ENCODE measurements around the gene TTLL13. TPM values are rescaled to one million over a fixed set of nuclear protein-coding genes. Genes with fewer than 3 reads are reported as not detected.

Gene TTLL13
- total RNA-seq, 1 experiment from 2014 or later: 0.39 TPM

DNA sequence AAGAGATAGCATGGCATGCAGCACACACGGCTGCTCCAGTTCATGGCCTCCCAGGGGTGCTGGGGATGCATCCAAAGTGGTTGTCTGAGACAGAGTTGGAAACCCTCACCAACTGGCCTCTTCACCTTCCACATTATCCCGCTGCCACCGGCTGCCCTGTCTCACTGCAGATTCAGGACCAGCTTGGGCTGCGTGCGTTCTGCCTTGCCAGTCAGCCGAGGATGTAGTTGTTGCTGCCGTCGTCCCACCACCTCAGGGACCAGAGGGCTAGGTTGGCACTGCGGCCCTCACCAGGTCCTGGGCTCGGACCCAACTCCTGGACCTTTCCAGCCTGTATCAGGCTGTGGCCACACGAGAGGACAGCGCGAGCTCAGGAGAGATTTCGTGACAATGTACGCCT is 20.4 kb upstream of the TTLL13 start:
- in situ Hi-C loops (cut with HindIII; ENCODE audit: low pct_unique_long_range_greater_than_20kb, low sequenced_read_pairs): no loop called here
- intact Hi-C loops (cut with micrococcal nuclease; ENCODE audit: unreplicated experiment): no loop called here
- TF ChIP-seq POLR2AphosphoS5 (IDR thresholded peaks at IDR 0.05; ENCODE audit: low read depth, low read length): peak; percentile 87
- TF ChIP-seq, protein P1, sequence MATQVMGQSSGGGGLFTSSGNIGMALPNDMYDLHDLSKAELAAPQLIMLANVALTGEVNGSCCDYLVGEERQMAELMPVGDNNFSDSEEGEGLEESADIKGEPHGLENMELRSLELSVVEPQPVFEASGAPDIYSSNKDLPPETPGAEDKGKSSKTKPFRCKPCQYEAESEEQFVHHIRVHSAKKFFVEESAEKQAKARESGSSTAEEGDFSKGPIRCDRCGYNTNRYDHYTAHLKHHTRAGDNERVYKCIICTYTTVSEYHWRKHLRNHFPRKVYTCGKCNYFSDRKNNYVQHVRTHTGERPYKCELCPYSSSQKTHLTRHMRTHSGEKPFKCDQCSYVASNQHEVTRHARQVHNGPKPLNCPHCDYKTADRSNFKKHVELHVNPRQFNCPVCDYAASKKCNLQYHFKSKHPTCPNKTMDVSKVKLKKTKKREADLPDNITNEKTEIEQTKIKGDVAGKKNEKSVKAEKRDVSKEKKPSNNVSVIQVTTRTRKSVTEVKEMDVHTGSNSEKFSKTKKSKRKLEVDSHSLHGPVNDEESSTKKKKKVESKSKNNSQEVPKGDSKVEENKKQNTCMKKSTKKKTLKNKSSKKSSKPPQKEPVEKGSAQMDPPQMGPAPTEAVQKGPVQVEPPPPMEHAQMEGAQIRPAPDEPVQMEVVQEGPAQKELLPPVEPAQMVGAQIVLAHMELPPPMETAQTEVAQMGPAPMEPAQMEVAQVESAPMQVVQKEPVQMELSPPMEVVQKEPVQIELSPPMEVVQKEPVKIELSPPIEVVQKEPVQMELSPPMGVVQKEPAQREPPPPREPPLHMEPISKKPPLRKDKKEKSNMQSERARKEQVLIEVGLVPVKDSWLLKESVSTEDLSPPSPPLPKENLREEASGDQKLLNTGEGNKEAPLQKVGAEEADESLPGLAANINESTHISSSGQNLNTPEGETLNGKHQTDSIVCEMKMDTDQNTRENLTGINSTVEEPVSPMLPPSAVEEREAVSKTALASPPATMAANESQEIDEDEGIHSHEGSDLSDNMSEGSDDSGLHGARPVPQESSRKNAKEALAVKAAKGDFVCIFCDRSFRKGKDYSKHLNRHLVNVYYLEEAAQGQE (IDR thresholded peaks at IDR 0.05; ENCODE audit: insufficient read depth in 1 of 2, low read depth in 2 of 2, low read length in 1 of 2): no peak
- H3K27me3 ChIP-seq (ENCODE audit: control insufficient read depth, insufficient read depth, low read length): no peaks in the 10 kb centered on the region
- TSS peak; percentile 76 for BruUV-seq (replicated peaks)
- no peaks in the 10 kb centered on the region for H3K9me3 ChIP-seq (ENCODE audit: control insufficient read depth, insufficient read depth, low read depth, low read length)
- ChIA-PET CTCF (interaction anchor here (0.6 kb wide), 1 partner anchor 1331 kb away, joined by 4 read pairs; no protein-coding TSS in a partner anchor), POLR2A (no interaction called here)
- no peak overlapping the region for H3K4me3 ChIP-seq (ENCODE audit: low read depth in 2 of 2, low read length in 2 of 2)
- peak overlapping the region; percentile 99 for H3K27ac ChIP-seq (ENCODE audit: low read length)
- DNase-seq (ENCODE audit: low read depth, low spot score) (no peak), ATAC-seq (peak; percentile 2; the same call in 1 of the 2 replicates)
- H3K36me3 ChIP-seq (ENCODE audit: control insufficient read depth, insufficient read depth, low read length): peaks cover 21% of the 10 kb centered on the region
- H3K4me1 ChIP-seq (ENCODE audit: control insufficient read depth, insufficient read depth, low read length): peaks cover 82% of the 10 kb centered on the region

DNA sequence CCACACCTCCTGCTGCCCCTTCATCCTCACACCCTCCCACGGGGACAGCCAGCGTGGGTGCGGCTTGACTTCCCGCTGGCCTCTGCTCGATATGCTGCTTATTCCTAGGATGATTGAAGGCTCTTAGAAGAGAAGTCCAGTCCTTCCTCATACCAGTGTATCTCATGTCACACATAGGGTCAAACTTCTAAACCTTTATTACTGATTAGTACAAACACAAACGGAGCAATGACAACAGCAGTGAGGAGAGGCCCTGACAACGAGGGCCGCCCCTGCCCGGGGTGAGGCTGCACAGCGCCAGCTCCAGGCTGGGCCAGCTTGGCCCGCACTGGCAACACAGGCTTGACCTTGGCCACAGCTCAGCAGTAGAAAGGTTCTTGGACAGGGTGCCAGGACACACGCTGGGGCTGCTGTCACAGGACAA is 19.3 kb upstream of the TTLL13 start:
- Histone ChIP-seq H3K27me3 (ENCODE audit: control insufficient read depth, insufficient read depth, low read length) (no peaks in the 10 kb centered on the region), H3K36me3 (ENCODE audit: control insufficient read depth, insufficient read depth, low read length) (peaks cover 18% of the 10 kb centered on the region; the same call in 1 of the 2 replicates), H3K4me1 (ENCODE audit: control insufficient read depth, insufficient read depth, low read length) (peaks cover 77% of the 10 kb centered on the region), H3K27ac (ENCODE audit: low read length) (peak overlapping the region; percentile 99), H3K4me3 (ENCODE audit: low read depth in 2 of 2, low read length in 2 of 2) (peak overlapping the region in 1 of 2 experiments; percentile 85; a peak in 1 of 4 replicates), H3K9me3 (ENCODE audit: control insufficient read depth, insufficient read depth, low read depth, low read length) (no peaks in the 10 kb centered on the region)
- DNase-seq (ENCODE audit: low read depth, low spot score) (no peak), ATAC-seq (peak; percentile 15)
- intact Hi-C loops (cut with micrococcal nuclease; ENCODE audit: unreplicated experiment): no loop called here
- CTCF ChIA-PET: interaction anchor here (1.1 kb wide), 1 partner anchor 9 kb away, joined by 3 read pairs; no protein-coding TSS in a partner anchor
- BruUV-seq (replicated peaks): no TSS peak
- POLR2A ChIA-PET: interaction anchor here (0.6 to 1.3 kb wide), 3 partner anchors 28 to 64 kb away, joined by 3 read pairs; no protein-coding TSS in a partner anchor
- in situ Hi-C loops (cut with HindIII; ENCODE audit: low pct_unique_long_range_greater_than_20kb, low sequenced_read_pairs): no loop called here
- TF ChIP-seq TCF7L2 (IDR thresholded peaks at IDR 0.05; ENCODE audit: low read depth, low read length): peak; percentile 23; the same call in 1 of the 2 replicates
- TF ChIP-seq, protein P2, sequence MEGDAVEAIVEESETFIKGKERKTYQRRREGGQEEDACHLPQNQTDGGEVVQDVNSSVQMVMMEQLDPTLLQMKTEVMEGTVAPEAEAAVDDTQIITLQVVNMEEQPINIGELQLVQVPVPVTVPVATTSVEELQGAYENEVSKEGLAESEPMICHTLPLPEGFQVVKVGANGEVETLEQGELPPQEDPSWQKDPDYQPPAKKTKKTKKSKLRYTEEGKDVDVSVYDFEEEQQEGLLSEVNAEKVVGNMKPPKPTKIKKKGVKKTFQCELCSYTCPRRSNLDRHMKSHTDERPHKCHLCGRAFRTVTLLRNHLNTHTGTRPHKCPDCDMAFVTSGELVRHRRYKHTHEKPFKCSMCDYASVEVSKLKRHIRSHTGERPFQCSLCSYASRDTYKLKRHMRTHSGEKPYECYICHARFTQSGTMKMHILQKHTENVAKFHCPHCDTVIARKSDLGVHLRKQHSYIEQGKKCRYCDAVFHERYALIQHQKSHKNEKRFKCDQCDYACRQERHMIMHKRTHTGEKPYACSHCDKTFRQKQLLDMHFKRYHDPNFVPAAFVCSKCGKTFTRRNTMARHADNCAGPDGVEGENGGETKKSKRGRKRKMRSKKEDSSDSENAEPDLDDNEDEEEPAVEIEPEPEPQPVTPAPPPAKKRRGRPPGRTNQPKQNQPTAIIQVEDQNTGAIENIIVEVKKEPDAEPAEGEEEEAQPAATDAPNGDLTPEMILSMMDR (IDR thresholded peaks at IDR 0.05): no peak
- TF ChIP-seq POLR2AphosphoS5 (IDR thresholded peaks at IDR 0.05; ENCODE audit: low read depth, low read length): peak; percentile 36; the same call in 1 of the 2 replicates

DNA sequence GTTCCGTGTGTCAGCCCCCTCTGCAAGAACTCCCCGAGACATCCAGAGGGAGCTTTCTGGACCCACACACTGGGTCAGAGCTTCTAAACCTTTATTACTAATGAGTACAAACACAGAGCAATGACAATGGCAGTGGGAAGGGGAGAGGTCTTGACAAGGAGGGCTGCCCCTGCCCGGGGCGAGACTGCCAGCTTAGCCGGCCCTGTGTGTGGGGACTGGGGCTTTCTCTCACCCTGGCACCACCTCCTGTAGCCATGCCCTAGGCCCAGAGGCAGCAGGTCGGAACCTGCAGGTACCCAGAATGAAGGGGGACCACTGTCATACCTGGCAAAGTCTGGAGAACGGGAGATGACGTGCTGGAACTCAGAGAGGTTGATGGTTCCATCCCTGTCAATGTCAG is 18.7 kb upstream of the TTLL13 start:
- peaks cover 72% of the 10 kb centered on the region for H3K4me1 ChIP-seq (ENCODE audit: control insufficient read depth, insufficient read depth, low read length)
- peak overlapping the region; percentile 0 to 85; a peak in 3 of 4 replicates for H3K4me3 ChIP-seq (ENCODE audit: low read depth in 2 of 2, low read length in 2 of 2)
- H3K27ac ChIP-seq (ENCODE audit: low read length): peak overlapping the region; percentile 99
- BruUV-seq (replicated peaks): no TSS peak
- H3K36me3 ChIP-seq (ENCODE audit: control insufficient read depth, insufficient read depth, low read length): peaks cover 15% of the 10 kb centered on the region; the same call in 1 of the 2 replicates
- intact Hi-C loops (cut with micrococcal nuclease; ENCODE audit: unreplicated experiment) (no loop called here), in situ Hi-C loops (cut with HindIII; ENCODE audit: low pct_unique_long_range_greater_than_20kb, low sequenced_read_pairs) (no loop called here)
- peak; percentile 27; the same call in 1 of the 2 replicates for TF ChIP-seq POLR2AphosphoS5 (IDR thresholded peaks at IDR 0.05; ENCODE audit: low read depth, low read length)
- TF ChIP-seq SIN3A (IDR thresholded peaks at IDR 0.05; ENCODE audit: borderline replicate concordance, insufficient read depth, low read depth, low read length): no peak; the same call in 1 of the 2 replicates
- POLR2A ChIA-PET: interaction anchor here (0.6 to 1.3 kb wide), 2 partner anchors 29 to 60 kb away, joined by 3 read pairs; no protein-coding TSS in a partner anchor
- CTCF ChIA-PET: interaction anchor here (1.1 kb wide), 1 partner anchor 9 kb away, joined by 3 read pairs; no protein-coding TSS in a partner anchor
- no peak for DNase-seq (ENCODE audit: low read depth, low spot score)
- H3K9me3 ChIP-seq (ENCODE audit: control insufficient read depth, insufficient read depth, low read depth, low read length): no peaks in the 10 kb centered on the region
- ATAC-seq: peak; percentile 3
- no peaks in the 10 kb centered on the region for H3K27me3 ChIP-seq (ENCODE audit: control insufficient read depth, insufficient read depth, low read length)
